DMS79 treated with DMSO at 0.1 percent for 48 hours (cell line): ENCODE measurements around the gene CCDC152.
"Not testable (repeated sequence)": the region's sequence is repeated elsewhere in the genome, so short reads cannot be mapped to it uniquely, and the experiment has no call there.

ENCODE experiments used
- DNase-seq: peaks from one replicate; lab custom pipeline; 2025; lab: John Stamatoyannopoulos, UW

The CCDC152 gene, protein sequence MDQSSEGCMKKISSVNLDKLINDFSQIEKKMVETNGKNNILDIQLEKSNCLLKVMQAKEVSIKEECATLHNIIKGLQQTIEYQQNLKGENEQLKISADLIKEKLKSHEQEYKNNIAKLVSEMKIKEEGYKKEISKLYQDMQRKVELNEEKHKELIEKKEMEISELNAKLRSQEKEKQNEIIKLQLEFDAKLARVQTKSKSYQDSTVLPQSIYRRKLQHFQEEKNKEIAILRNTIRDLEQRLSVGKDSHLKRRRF

GRCh38 chr5:42756606-42757601 is at the start of gene CCDC152:
CCDC152 (plus strand) TSS chr5:42756818; CDS start chr5:42759122, 2,304 bp downstream.
- DNase-seq: no peak

DNA sequence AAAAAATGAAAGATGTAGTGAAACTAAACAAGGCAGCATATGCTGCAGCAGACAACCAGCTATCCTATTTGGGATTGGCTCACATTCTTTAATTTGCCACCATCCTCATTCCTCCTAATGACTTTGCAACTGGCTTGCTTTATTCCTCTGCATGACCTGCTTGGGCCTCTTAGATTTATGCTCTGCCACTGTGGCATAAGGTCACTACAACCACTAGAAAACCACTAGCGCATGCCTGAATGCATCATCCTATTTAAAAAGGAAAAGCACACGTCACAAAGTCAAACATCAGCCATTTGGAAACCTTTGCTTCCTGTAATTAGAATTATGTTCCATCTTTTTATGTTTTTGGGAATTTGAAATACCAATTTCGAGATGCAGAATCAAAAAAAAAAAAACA is 40.8 kb upstream of the CCDC152 start:
- no peak for DNase-seq

GRCh38 chr5:42718591-42718990 is 38.0 kb upstream of the CCDC152 start:
- DNase-seq: no peak

DNA sequence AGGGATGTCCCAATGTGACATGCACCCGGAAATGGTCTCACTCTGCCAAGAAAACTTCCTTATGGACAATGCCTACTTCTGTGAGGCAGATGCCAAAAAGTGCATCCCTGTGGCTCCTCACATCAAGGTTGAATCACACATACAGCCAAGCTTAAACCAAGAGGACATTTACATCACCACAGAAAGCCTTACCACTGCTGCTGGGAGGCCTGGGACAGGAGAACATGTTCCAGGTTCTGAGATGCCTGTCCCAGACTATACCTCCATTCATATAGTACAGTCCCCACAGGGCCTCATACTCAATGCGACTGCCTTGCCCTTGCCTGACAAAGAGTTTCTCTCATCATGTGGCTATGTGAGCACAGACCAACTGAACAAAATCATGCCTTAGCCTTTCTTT is 37.6 kb upstream of the CCDC152 start:
- DNase-seq: no peak

DNA sequence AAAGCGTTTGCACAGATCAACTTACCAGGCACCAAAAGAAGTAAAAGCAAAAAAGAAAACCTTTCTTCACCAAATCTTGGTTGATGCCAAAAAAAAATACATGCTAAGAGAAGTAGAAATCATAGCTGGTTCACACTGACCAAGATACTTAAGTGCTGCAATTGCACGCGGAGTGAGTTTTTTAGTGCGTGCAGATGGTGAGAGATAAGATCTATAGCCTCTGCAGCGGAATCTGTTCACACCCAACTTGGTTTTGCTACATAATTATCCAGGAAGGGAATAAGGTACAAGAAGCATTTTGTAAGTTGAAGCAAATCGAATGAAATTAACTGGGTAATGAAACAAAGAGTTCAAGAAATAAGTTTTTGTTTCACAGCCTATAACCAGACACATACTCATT is 36.4 kb upstream of the CCDC152 start:
- DNase-seq: no peak

DNA sequence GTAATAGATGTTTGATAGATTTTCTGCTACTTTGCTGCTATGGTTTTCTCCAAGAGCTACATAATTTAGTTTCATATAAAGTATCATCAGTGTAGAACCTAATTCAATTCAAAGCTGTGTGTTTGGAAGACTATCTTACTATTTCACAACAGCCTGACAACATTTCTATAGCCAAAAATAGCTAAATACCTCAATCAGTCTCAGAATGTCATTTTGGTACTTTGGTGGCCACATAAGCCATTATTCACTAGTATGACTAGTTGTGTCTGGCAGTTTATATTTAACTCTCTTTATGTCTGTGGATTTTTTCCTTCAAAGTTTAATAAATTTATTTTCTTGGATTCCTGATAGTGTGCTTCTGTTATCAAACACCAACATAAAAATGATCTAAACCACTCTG is 35.1 kb upstream of the CCDC152 start:
- DNase-seq: no peak

DNA sequence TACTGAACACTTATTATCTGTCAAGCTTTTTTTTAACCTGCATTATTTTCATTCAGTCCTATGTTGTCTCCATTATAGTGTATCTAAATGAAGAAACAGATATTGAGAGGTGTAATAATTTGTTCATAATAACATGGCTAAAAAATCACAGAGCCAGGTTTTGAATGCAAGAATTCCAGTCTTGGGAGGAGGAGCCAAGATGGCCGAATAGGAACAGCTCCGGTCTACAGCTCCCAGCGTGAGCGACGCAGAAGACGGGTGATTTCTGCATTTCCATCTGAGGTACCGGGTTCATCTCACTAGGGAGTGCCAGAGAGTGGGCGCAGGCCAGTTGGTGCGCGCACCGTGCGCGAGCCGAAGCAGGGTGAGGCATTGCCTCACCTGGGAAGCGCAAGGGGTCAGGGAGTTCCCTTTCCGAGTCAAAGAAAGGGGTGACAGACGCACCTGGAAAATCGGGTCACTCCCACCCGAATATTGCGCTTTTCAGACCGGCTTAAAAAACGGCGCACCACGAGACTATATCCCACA is 22.0 kb upstream of the CCDC152 start:
- DNase-seq: not testable (repeated sequence)

DNA sequence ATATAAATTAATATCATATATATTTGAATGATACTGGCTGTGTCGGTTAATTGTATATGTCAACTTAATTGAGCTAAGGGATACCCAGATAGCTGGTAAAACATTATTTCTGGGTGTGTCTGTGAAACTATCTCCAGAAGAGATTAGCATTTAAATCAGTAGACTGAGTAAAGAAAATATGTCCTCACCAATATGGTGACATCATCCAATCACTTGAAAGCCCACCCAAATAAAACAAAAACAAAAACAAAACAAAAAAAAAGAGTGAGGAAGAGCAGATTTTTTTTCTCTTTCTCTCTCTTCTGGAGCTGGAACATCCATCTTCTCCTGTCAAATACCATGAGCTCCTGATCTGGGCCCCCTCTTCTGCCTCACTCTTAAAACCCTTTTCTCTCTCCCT is 15.7 kb upstream of the CCDC152 start:
- DNase-seq: no peak

- no peak for DNase-seq
These were observed 11.2 kb upstream of the CCDC152 start for GRCh38 chr5:42745426-42745825.

DNA sequence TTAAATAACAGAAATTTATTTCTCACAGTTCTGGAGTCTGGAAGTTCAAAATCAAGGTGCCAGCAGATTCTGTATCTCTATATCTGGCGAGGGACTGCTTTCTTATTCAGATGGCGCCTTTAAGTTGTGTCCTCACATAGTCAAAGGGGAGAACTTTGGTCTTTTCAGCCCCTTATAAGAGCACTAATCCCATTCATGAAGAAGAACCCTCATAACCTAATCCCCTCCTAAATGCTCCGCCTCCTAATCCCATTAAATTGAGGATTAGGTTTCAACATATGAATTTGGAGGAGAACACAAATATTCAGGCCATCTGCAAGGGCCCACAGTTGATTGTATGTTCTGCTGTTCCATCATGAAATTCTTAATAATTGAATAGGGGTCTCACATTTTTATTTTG is 10.8 kb upstream of the CCDC152 start:
- no peak for DNase-seq

DNA sequence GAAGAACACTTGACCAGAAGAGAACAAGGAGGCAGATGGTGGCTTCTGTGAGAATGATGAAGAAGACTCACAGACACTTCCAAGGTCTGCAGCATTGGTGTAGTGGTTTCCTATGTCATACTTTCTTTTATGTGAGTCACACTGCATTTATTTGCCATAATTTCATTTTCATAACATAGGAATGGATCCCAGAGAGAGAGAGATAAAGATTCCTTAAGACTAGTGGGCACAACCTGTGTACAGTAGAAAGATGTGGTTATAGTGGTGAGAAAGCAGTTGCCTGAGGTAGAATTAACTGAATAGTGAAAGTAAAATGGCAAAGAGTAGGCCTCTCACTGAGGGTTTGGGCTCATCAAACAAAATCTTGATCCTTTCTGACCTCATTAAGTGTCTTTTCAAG is 7.6 kb upstream of the CCDC152 start:
- no peak for DNase-seq

DNA sequence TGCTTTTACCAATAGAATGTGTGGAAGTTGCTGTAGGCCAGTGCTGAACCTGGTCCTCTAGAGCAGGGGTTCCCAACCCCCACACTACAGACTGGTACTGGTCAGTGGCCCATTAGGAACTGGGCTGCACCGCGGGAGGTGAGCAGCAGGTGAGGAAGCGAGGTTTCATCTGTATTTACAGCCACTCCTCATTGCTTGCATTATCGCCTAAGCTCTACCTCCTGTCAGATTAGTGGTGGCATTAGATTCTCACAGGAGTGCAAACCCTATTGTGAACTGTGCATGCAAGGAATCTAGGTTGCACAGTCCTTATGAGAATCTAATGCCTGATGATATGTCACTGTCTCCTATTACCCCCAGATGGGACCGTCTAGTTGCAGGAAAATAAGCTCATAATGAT is 6.1 kb upstream of the CCDC152 start:
- DNase-seq: no peak

- DNase-seq: no peak
These were observed 5.6 kb upstream of the CCDC152 start for GRCh38 chr5:42751044-42751443.

DNA sequence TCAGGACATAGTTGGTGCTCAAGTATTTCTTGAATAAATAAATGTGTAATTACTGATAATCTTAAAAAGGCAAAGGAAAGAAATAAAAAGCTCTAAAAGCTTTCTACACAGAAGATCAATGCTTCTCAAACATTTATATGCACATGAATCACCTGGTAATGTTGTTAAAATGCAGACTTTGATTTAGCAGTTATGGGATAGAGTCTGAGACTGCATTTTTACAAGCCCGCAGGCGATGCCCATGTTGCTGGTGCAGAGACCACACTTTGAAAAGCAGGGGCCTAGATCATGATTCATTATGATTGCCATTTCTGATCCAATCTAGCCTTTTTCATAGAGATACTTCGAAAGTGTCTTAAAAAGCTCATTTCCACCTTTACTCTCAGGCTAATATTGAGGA is 3.5 kb upstream of the CCDC152 start:
- DNase-seq: no peak

GRCh38 chr5:42759456-42759855 is 2.8 kb downstream of the CCDC152 start:
- no peak for DNase-seq

DNA sequence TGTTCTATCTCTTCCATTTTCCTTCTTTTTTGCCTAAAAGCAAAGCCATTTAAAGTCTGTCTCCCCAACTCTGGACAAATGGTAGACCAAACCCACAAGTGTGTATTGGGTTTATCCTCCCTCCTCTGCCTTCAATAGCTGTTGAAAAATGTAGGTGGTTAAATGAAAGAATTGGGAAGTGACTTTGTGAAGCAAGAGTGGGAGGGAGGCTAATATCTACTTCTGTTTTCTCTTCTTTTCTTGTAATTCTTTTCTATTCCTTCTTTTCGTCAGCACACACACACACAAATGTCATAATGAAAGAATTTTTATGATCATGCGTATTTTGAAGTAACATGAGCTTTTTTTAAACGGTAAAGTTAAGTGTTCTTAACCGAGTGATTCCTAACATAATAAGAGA is 3.8 kb downstream of the CCDC152 start:
- no peak for DNase-seq

DNA sequence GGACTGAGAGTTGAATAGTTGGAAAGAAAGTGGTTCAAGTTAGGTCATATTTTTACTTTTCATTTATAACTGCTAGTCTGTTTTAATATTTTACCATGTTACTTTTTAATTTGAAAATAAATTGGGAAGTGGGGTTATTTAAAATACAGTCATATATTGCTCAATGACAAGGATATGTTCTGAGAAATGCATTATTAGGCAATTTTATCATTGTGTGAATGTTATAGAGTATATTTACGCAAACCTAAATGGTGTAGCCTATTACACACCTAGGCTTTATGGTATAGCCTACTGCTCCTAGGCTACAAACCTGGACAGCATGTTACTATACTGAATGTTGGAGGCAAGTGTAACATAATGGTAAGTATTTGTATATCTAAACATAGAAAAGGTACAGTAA is 5.2 kb downstream of the CCDC152 start:
- no peak for DNase-seq

DNA sequence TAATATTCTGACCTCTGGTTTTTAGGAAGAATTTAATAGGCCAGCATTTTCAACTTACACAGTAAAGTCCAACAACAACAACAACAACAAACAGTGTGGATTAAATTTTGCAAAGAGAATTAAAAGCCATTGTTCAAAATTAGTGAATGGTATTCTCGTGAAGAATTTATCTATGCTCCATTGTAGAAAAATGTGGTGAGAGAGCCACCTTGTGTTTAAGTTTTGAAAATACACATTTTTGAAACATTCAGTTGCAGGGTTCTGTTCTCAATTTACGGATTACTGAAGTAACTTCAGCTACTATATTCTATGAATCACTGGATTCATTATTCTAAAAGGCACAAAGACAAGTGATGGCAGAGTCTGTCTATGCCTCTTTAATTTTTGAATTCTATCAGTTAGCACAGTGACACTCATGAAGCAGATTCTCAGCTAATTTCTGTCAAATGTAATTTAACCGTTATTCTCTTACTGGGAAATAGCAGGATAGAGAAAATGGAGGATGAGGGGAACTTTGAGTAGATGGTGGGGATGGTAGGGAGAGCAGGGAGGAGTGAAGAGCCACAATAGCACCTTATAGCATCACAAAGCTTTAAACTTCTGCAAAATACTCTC is 11.0 kb downstream of the CCDC152 start:
- DNase-seq: peak; percentile 5

GRCh38 chr5:42768106-42768504 is 11.5 kb downstream of the CCDC152 start:
- no peak for DNase-seq

GRCh38 chr5:42770003-42770402 is 13.4 kb downstream of the CCDC152 start:
- DNase-seq: no peak

GRCh38 chr5:42772265-42772993 is 15.8 kb downstream of the CCDC152 start:
- DNase-seq: no peak

DNA sequence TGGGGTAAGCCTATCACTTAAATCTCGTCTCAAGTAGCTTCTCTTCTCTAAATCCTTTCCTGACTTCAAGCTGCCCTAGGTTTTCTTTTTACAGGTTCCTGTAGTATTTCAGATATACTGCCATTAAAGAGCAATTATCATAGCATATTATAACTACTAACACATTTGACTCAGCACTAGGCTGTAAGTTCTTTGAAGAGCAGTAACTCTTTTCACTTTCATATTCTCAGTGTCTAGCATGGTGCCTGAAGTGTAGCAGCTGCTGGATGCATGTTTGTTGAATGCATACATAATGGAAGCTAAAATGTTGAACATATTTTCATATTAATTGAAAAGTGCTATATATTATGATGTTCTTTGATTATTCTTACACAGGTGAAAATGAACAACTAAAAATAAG is 22.5 kb downstream of the CCDC152 start:
- DNase-seq: no peak
